CD14-positive monocyte (primary cell): ENCODE data around the gene DNAI1. TPM values are rescaled to one million over a fixed set of nuclear protein-coding genes. Genes with fewer than 3 reads are reported as not detected.

Experiments
- DNase-seq, 3 donors: peaks; one replicate each; pipeline ENCODE4 v3.0.0-alpha.2; 2011 to 2022
- H2AFZ ChIP-seq: 2 replicates; pipeline ENCODE4 v1.6.0; 2012; ENCODE audit warnings: mild to moderate bottlenecking, low read depth, low read length, inconsistent platforms; ENCODE audit not compliant: insufficient read depth, poor library complexity, severe bottlenecking
- H3K27ac ChIP-seq, 2 donors: 1 replicate in 1 of 2; 2 replicates in 1 of 2; pipeline ENCODE4 v1.5.1; 2012 to 2013; ENCODE audit warnings: low read length in 2 of 2, control low read depth in 1 of 2, inconsistent platforms in 1 of 2, low read depth in 1 of 2, mild to moderate bottlenecking in 1 of 2
- H3K27me3 ChIP-seq, 2 donors: one replicate each; pipeline versions ENCODE4 v1.6.0 to v1.6.1; 2011 to 2013; ENCODE audit warnings: low read length in 2 of 2; ENCODE audit not compliant: control insufficient read depth in 2 of 2, insufficient read depth in 2 of 2
- H3K36me3 ChIP-seq, 2 donors: replicated peaks in 1 of 2; 1 replicate in 1 of 2; 2 replicates in 1 of 2; pipeline versions ENCODE4 v1.5.1 to v1.6.1; 2012 to 2013; ENCODE audit warnings: low read length in 2 of 2, control low read depth in 1 of 2, inconsistent platforms in 1 of 2, mild to moderate bottlenecking in 1 of 2; ENCODE audit not compliant: insufficient read depth in 2 of 2, control insufficient read depth in 1 of 2
- H3K4me1 ChIP-seq, 2 donors: 1 replicate in 1 of 2; 2 replicates in 1 of 2; pipeline versions ENCODE4 v1.5.1 to v1.6.1; 2012 to 2013; ENCODE audit warnings: low read length in 2 of 2, control low read depth in 1 of 2, inconsistent platforms in 1 of 2, mild to moderate bottlenecking in 1 of 2, moderate library complexity in 1 of 2; ENCODE audit not compliant: insufficient read depth in 2 of 2, control insufficient read depth in 1 of 2
- H3K4me2 ChIP-seq: replicated peaks from 2 replicates; pipeline ENCODE3; 2012; ENCODE audit warnings: low read length, moderate library complexity, mild to moderate bottlenecking; ENCODE audit not compliant: poor library complexity, severe bottlenecking; ENCODE audit errors: extremely low read depth
- H3K4me3 ChIP-seq, 3 experiments: fragments of 200-600 bp in 1 of 3; sonication (generic) in 1 of 3; replicated peaks in 1 of 3; 1 replicate in 2 of 3; 2 replicates in 1 of 3; pipeline ENCODE4 v1.5.1; 2011 to 2013; ENCODE audit warnings: low read length in 3 of 3, mild to moderate bottlenecking in 3 of 3, control low read depth in 2 of 3, low read depth in 2 of 3, inconsistent platforms in 1 of 3, moderate library complexity in 1 of 3
- H3K79me2 ChIP-seq: 2 replicates; pipeline ENCODE4 v1.6.0; 2012; ENCODE audit warnings: mild to moderate bottlenecking, control low read depth, inconsistent platforms, low read length, moderate library complexity; ENCODE audit not compliant: insufficient read depth
- H3K9ac ChIP-seq: 2 replicates; pipeline ENCODE4 v1.6.0; 2017; ENCODE audit warnings: low read length, mild to moderate bottlenecking; ENCODE audit not compliant: insufficient read depth, poor library complexity, severe bottlenecking
- H3K9me3 ChIP-seq, 2 donors: replicated peaks in 1 of 2; 1 replicate in 1 of 2; 2 replicates in 1 of 2; pipeline versions ENCODE4 v1.5.1 to v1.6.1; 2012 to 2013; ENCODE audit warnings: low read length in 2 of 2, control low read depth in 1 of 2; ENCODE audit not compliant: control insufficient read depth in 1 of 2, insufficient read depth in 1 of 2
- H4K20me1 ChIP-seq: 2 replicates; pipeline ENCODE4 v1.6.0; 2012; ENCODE audit warnings: mild to moderate bottlenecking, low read length, control low read depth, moderate library complexity; ENCODE audit not compliant: insufficient read depth
- H3K27ac Mint-ChIP-seq, 7 donors: one replicate each; pipeline ENCODE4 v1.8.0; 2020; ENCODE audit warnings: mild to moderate bottlenecking in 7 of 7, mixed read lengths in 7 of 7, moderate library complexity in 6 of 7, inconsistent platforms in 2 of 7
- H3K27me3 Mint-ChIP-seq, 3 donors: one replicate each; pipeline ENCODE4 v1.8.0; 2021 to 2022; ENCODE audit warnings: low read depth in 3 of 3, mild to moderate bottlenecking in 3 of 3, mixed read lengths in 3 of 3, moderate library complexity in 3 of 3, inconsistent platforms in 1 of 3
- H3K36me3 Mint-ChIP-seq, 2 donors: one replicate each; pipeline ENCODE4 v1.8.0; 2020; ENCODE audit warnings: mixed read lengths in 2 of 2, inconsistent platforms in 1 of 2, mild to moderate bottlenecking in 1 of 2
- H3K4me1 Mint-ChIP-seq: one replicate; pipeline ENCODE4 v1.8.0; 2020; ENCODE audit warnings: mild to moderate bottlenecking, mixed read lengths
- H3K4me3 Mint-ChIP-seq, 2 donors: one replicate each; pipeline ENCODE4 v1.8.0; 2020; ENCODE audit warnings: mild to moderate bottlenecking in 2 of 2, mixed read lengths in 2 of 2, moderate library complexity in 1 of 2
- H3K9me3 Mint-ChIP-seq, 7 donors: one replicate each; pipeline ENCODE4 v1.8.0; 2020 to 2022; ENCODE audit warnings: mixed read lengths in 7 of 7, mild to moderate bottlenecking in 6 of 7, moderate library complexity in 6 of 7, inconsistent platforms in 2 of 7
- WGBS: methylation state at CpG from one replicate; pipeline ENCODE4 v1.1.5; 2013; ENCODE audit warnings: missing lambda C conversion rate; ENCODE audit not compliant: insufficient coverage; 5-methylcytosine and 5-hydroxymethylcytosine counted together
- intact Hi-C, 2 donors: fragments of 100-400 bp; cut with micrococcal nuclease; formaldehyde crosslinking; loops; one replicate each; pipeline versions ENCODE4 v1.15.0 to v1.15.1; 2023
- polyA plus RNA-seq, 3 donors: library from polyadenylated mRNA; depleted of rRNA in 1 of 3; unstranded in 2 of 3; stranded (reverse) in 1 of 3; fragments of 300-500 nt in 2 of 3; fragments of >200 nt in 1 of 3; fragmentation: Illumina TruSeq in 2 of 3; gene quantifications; 1 replicate in 2 of 3; 2 replicates in 1 of 3; pipeline ENCODE4 v1.2.3, GENCODE V29; 2012 to 2021
- TF ChIP-seq, protein P1 (sequence below): fragments of 200-600 bp; IDR thresholded peaks from one replicate; pipeline ENCODE4 v1.8.0; 2022; ENCODE audit warnings: antibody characterized with exemption, mild to moderate bottlenecking

Gene DNAI1
- polyA plus RNA-seq, 3 donors = not detected

DNA sequence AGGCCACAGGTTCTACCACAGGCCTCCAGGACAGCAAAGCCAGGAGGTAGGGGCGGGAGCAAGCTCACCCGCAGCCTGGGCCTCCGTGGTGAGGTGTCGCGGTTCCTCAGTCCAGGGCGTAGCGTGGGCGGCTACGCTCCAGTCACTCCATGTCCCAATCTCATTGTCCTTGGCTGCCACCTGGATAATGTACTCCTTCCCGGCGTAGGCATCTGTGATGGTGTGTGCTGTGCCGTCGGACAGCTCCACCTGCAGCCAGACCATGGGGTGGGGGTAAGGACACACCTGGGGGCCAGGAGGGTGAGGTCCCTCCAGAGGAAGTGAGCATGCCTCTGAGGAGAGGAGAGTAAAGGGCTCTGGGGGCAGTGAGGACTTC, 94.0 kb downstream of the DNAI1 start:
- Histone ChIP-seq H3K36me3 (no peaks in the 10 kb centered on the region), H3K4me2 (no peak overlapping the region), H3K9me3 (no peaks in the 10 kb centered on the region), H3K4me1 (no peaks in the 10 kb centered on the region), H4K20me1 (no peaks in the 10 kb centered on the region), H2AFZ (no peak overlapping the region), H3K9ac (no peak overlapping the region), H3K27me3 (no peaks in the 10 kb centered on the region), H3K4me3 (no peak overlapping the region), H3K79me2 (no peaks in the 10 kb centered on the region), H3K27ac (no peak overlapping the region)
- Mint-ChIP-seq H3K9me3 (no peaks in the 10 kb centered on the region), H3K4me3 (no peak overlapping the region), H3K27me3 (peaks cover 3 to 18% (median 14%) of the 10 kb centered on the region in 3 donors), H3K27ac (no peak overlapping the region), H3K36me3 (no peaks in the 10 kb centered on the region), H3K4me1 (no peaks in the 10 kb centered on the region)
- 90% methylated on average over 5 of the region's 13 CpGs for WGBS
- intact Hi-C loops = no loop called here
- TF ChIP-seq, protein P1, sequence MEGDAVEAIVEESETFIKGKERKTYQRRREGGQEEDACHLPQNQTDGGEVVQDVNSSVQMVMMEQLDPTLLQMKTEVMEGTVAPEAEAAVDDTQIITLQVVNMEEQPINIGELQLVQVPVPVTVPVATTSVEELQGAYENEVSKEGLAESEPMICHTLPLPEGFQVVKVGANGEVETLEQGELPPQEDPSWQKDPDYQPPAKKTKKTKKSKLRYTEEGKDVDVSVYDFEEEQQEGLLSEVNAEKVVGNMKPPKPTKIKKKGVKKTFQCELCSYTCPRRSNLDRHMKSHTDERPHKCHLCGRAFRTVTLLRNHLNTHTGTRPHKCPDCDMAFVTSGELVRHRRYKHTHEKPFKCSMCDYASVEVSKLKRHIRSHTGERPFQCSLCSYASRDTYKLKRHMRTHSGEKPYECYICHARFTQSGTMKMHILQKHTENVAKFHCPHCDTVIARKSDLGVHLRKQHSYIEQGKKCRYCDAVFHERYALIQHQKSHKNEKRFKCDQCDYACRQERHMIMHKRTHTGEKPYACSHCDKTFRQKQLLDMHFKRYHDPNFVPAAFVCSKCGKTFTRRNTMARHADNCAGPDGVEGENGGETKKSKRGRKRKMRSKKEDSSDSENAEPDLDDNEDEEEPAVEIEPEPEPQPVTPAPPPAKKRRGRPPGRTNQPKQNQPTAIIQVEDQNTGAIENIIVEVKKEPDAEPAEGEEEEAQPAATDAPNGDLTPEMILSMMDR = no peak
- DNase-seq = no peak

DNA sequence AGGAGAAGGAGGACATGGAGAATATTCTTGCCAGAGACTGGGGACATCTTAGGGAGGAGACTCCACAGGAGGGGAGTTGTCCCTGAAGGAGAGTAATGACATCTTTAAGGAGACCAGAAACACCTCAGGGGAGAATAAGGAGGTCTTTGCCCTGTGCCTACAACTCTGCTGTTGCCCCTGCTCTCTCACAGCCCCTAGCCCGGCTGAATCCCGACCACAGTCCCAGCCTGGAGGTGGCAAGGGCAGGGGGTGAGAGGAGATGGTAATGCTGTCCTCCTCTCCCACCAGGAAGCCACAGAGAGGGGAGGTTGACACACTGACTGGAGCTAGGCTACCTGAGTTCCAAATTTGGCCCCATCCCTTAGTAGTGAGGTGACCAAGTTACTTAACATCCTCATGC, 94.4 kb downstream of the DNAI1 start:
- Mint-ChIP-seq H3K27ac (no peak overlapping the region), H3K9me3 (no peaks in the 10 kb centered on the region), H3K4me3 (no peak overlapping the region), H3K4me1 (no peaks in the 10 kb centered on the region), H3K27me3 (peaks cover 3 to 16% (median 14%) of the 10 kb centered on the region in 3 donors), H3K36me3 (no peaks in the 10 kb centered on the region)
- no peak overlapping the region for H3K9ac ChIP-seq
- no peak overlapping the region for H3K4me3 ChIP-seq
- no peaks in the 10 kb centered on the region for H3K9me3 ChIP-seq
- intact Hi-C loops = no loop called here
- H3K79me2 ChIP-seq = no peaks in the 10 kb centered on the region
- no peak overlapping the region for H2AFZ ChIP-seq
- no peaks in the 10 kb centered on the region for H3K4me1 ChIP-seq
- H3K4me2 ChIP-seq = no peak overlapping the region
- H4K20me1 ChIP-seq = no peaks in the 10 kb centered on the region
- no peaks in the 10 kb centered on the region for H3K27me3 ChIP-seq
- H3K36me3 ChIP-seq = no peaks in the 10 kb centered on the region
- no peak overlapping the region for H3K27ac ChIP-seq
- DNase-seq = no peak
- no CpG with 5 or more reads among the region's 2 CpGs for WGBS
- TF ChIP-seq, protein P1 = no peak
